ENCODE results near the gene LSR.

LSR gene

GRCh38 chr19:35226748-35227147 lies 22.1 kb upstream of the LSR start:
- no peak for DNase-seq (ENCODE audit: low read depth in 1 of 2, low spot score in 1 of 2)
- Histone ChIP-seq H3K27me3 (ENCODE audit: insufficient read depth, poor library complexity, severe bottlenecking) (no peaks in the 10 kb centered on the region), H3K27ac (replicated peaks) (no peak overlapping the region), H3K4me3 (replicated peaks; ENCODE audit: insufficient read depth, low read length) (no peak overlapping the region)
- TF ChIP-seq SPI1 (IDR thresholded peaks at IDR 0.05; ENCODE audit: borderline replicate concordance, low read depth) (no peak), POLR2AphosphoS5 (IDR thresholded peaks at IDR 0.05; ENCODE audit: low read depth) (no peak), CTCF (IDR thresholded peaks at IDR 0.05; ENCODE audit: insufficient read depth, low read length) (no peak), GABPA (IDR thresholded peaks at IDR 0.05; ENCODE audit: low read depth) (no peak)
- TF ChIP-seq, protein P1, sequence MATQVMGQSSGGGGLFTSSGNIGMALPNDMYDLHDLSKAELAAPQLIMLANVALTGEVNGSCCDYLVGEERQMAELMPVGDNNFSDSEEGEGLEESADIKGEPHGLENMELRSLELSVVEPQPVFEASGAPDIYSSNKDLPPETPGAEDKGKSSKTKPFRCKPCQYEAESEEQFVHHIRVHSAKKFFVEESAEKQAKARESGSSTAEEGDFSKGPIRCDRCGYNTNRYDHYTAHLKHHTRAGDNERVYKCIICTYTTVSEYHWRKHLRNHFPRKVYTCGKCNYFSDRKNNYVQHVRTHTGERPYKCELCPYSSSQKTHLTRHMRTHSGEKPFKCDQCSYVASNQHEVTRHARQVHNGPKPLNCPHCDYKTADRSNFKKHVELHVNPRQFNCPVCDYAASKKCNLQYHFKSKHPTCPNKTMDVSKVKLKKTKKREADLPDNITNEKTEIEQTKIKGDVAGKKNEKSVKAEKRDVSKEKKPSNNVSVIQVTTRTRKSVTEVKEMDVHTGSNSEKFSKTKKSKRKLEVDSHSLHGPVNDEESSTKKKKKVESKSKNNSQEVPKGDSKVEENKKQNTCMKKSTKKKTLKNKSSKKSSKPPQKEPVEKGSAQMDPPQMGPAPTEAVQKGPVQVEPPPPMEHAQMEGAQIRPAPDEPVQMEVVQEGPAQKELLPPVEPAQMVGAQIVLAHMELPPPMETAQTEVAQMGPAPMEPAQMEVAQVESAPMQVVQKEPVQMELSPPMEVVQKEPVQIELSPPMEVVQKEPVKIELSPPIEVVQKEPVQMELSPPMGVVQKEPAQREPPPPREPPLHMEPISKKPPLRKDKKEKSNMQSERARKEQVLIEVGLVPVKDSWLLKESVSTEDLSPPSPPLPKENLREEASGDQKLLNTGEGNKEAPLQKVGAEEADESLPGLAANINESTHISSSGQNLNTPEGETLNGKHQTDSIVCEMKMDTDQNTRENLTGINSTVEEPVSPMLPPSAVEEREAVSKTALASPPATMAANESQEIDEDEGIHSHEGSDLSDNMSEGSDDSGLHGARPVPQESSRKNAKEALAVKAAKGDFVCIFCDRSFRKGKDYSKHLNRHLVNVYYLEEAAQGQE (IDR thresholded peaks at IDR 0.05; ENCODE audit: insufficient replicate concordance, low read depth) = no peak

- Histone ChIP-seq H3K27ac (replicated peaks) (no peak within 1 kb of the TSS), H3K27me3 (ENCODE audit: insufficient read depth, poor library complexity, severe bottlenecking) (no peaks in the 10 kb centered on the region), H3K4me3 (replicated peaks; ENCODE audit: insufficient read depth, low read length) (no peak within 1 kb of the TSS)
- no peak for DNase-seq (ENCODE audit: low read depth in 1 of 2, low spot score in 1 of 2)
- TF ChIP-seq POLR2AphosphoS5 (IDR thresholded peaks at IDR 0.05; ENCODE audit: low read depth) (no peak), SPI1 (IDR thresholded peaks at IDR 0.05; ENCODE audit: borderline replicate concordance, low read depth) (no peak), GABPA (IDR thresholded peaks at IDR 0.05; ENCODE audit: low read depth) (no peak), CTCF (IDR thresholded peaks at IDR 0.05; ENCODE audit: insufficient read depth, low read length) (no peak)
- TF ChIP-seq, protein P1 (IDR thresholded peaks at IDR 0.05; ENCODE audit: insufficient replicate concordance, low read depth) = no peak
These were observed 20.4 kb upstream of the LSR start, which contains the start of gene FAM187B for GRCh38 chr19:35228177-35228930. FAM187B (minus strand) TSS chr19:35228739; CDS start chr19:35228680, 59 bp downstream.

GRCh38 chr19:35229601-35230000 lies 19.2 kb upstream of the LSR start:
- H3K27me3 ChIP-seq (ENCODE audit: insufficient read depth, poor library complexity, severe bottlenecking) = no peaks in the 10 kb centered on the region
- no peak overlapping the region for H3K27ac ChIP-seq (replicated peaks)
- no peak for DNase-seq (ENCODE audit: low read depth in 1 of 2, low spot score in 1 of 2)
- no peak overlapping the region for H3K4me3 ChIP-seq (replicated peaks; ENCODE audit: insufficient read depth, low read length)
- TF ChIP-seq SPI1 (IDR thresholded peaks at IDR 0.05; ENCODE audit: borderline replicate concordance, low read depth) (no peak), POLR2AphosphoS5 (IDR thresholded peaks at IDR 0.05; ENCODE audit: low read depth) (no peak), CTCF (IDR thresholded peaks at IDR 0.05; ENCODE audit: insufficient read depth, low read length) (no peak), GABPA (IDR thresholded peaks at IDR 0.05; ENCODE audit: low read depth) (no peak)
- TF ChIP-seq, protein P1 (IDR thresholded peaks at IDR 0.05; ENCODE audit: insufficient replicate concordance, low read depth) = no peak

Measured in HL-60 (cell line).